Left ventricle myocardium superior (tissue), 1 donor: Measurements from ENCODE around the gene CHST15. TPM values are rescaled to one million over a fixed set of nuclear protein-coding genes. Genes with fewer than 3 reads are reported as not detected.

Source experiments
- ATAC-seq: fragments of 200-7000 bp; cut with Tn5 transposase; one replicate; pipeline ENCODE4 v1.9.1; 2020; ENCODE audit warnings: mild to moderate bottlenecking, moderate library complexity
- DNase-seq: peaks from one replicate; pipeline ENCODE4 v3.0.0-alpha.2; 2020
- intact Hi-C: fragments of 100-400 bp; cut with micrococcal nuclease; formaldehyde crosslinking; loops from one replicate; pipeline ENCODE4 v1.11.0; 2022
- total RNA-seq: library from RNA; stranded (reverse); fragmentation: NEBNext Ultra II Directional; extraction: Animal tissue kit (Norgen Biotek cat#: 25700); gene quantifications from one replicate; pipeline ENCODE4 v1.2.1, GENCODE V29; 2021
- donor health status: DM: no; HTN: yes; CAD: no; lungs with severe emphysema.

Gene CHST15
- total RNA-seq, 1 donor from 2014 or later, result 4.0 TPM

DNA sequence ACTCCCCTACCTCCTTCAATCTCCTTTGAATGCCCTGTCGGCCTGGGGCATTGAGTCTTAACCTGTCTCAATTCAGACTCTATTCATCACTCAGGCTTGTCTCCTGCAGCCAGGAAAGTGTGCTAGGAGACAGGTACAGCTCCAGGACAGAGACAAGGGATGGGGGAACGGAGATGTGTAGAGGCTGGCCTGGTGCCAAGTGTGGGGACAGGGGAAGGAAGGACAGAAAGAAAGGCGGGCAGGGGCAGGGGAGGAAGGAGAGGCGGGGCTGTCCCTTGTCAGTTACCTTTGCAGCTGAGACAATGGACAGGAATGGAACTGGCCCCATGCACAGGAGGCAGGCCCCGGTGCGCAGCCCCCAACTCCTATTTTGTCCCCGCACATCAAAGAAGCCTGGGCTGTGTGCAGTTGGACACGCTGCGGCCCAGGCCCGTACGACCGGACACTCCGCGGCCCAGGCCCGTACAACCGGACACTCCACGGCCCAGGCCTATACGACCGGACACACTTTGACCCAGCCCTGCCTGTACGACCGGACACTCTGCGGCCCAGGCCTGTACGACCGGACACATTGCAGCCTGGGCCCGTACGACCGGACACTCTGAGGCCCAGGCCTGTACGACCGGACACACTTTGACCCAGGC is 36.9 kb downstream of the CHST15 start:
- intact Hi-C loops, result no loop called here
- DNase-seq, result no peak
- ATAC-seq, result no peak

DNA sequence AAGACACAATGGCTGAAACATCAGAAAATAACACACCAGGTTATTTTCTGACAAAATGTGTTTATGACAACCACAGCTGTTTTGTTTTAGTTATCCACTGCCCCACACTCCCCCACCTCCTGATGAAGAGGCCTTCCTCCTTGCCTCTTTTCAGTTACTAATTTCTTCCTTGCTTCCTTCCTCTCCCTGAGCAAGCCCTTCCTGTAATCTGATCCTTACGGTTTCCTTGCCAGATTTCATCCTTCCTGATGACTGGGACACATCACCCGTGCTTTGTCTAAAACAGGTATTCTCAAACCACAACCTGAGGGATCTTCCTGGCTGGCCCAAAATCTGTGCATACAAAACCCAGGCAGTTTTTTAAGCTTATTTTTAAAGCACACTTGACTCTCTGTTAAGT is 39.4 kb downstream of the CHST15 start:
- ATAC-seq (no peak), DNase-seq (no peak)
- intact Hi-C loops, result no loop called here

DNA sequence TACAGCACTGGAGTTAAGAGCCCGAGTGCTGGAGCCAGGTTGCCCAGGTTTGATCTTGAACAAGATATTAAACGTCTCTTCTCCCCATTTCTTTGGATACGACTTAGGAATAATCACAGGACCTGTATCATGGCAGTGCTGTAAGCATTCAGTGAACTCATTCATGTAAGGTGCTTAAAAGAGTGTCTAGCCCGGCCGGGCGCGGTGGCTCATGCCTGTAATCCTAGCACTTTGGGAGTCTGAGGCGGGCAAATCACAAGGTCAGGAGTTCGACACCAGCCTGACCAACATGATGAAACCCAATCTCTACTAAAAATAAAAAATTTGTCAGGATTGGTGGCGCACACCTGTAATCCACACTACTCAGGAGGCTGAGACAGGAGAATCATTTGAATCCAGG is 40.8 kb downstream of the CHST15 start:
- DNase-seq (no peak), ATAC-seq (no peak)
- intact Hi-C loops, result no loop called here

DNA sequence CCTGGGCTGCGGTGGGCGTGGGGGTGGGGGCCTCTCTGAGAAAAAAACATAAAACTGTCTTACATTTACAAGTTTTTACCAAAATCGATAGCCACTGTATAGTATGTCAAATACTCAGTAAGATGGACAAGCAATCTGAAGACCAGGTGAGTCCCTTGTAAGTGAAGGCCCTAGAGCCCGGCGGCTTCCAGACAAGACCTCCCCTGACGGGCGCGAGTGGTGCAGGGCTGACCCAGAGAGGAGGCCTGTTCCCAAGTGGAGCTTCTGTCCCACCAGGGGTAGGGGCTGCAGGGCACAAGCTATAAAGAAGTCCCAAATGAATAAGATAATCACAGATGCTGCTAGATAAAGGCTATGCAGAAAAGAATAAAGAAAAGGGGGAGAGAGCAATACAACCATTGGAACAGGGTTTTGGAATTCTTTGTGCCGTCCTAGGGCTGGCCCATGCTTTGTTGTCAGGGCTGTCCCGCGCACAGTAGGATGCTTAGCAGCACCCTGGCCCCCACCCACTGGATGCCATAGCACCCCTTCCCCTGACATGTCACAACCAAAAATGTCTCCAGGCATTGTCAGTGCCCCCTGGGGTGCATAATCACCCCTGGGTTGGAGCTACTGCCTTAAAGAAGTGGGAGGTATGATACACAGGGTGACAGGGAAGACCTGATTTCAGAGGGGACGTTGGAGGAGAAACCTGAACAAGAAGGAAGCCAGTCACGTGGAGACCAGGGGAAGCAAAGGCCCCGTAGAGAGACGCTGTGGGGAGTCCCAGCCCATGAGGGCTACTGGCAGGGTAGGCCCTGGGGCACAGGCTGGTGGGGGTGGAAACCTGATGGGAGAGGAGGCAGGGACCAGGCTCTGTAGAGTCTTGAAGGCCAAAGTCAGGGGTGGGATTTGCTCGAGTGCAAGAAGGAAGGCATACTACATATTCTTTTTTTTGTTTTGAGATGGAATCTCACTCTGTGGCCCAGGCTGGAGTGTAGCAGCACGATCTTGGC is 43.1 kb downstream of the CHST15 start:
- intact Hi-C loops, result no loop called here
- DNase-seq (no peak), ATAC-seq (no peak)

DNA sequence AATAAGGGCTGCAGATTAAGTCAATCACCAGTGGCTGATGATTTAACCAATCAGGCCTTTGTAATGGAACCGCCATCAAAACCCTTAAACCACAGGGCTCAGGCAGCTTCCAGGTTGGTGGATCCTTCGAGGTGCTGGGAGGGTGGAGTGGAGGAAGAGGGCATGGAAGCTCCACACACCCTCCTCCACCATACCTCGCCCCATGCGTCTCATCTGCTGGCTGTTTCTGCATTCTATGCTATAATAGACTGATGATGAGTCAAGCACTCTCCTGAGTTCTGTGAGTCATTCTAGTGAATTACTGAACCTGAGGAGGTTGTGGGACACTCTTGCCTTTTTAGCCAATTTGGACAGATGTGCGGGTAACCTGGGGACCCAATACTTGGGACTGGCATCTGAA is 43.9 kb downstream of the CHST15 start:
- ATAC-seq, result no peak
- intact Hi-C loops, result no loop called here
- no peak for DNase-seq

DNA sequence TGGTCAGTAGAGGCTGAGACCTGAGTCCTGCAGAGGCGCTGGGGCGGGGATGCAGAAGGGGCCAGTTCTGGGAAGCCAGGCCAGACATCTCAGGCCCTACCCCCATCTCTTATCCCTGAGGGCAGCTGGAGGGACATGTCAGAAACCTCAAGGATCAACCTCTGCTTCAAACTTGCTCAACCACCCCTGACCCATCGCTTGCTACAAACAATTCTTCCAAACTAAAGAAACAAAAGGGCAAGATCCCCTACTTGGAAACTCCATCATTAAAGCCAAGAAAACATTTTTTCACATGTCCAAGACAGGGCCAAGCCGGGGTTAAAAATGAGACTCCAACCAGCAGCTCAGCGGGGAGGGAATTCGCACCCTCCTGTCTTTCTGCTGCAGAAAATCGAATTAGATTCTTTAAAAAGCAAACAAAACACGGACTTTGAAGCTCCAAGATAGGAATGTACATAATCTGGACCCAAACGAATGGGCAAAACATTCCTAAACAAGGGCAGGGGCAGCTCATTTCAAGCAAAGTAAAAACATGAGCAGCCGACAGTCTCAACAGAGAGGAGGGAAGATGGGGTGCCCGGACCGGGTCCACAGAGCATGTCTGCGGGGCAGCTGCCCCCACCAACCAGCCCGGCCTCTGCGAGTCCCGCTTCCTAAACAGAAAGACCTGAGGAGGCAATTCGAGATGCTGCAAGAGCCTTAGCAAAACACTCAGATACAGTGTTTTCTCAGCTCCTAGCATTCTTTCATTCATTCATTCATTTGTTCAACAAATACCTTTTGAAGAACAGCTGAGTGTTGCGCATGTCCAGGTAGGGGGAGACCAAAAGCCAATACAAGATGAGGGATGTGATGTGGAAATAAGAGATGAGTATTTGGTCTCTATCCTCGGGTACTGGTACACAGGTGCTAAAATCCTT is 44.8 kb downstream of the CHST15 start:
- ATAC-seq (no peak), DNase-seq (no peak)
- intact Hi-C loops, result no loop called here

DNA sequence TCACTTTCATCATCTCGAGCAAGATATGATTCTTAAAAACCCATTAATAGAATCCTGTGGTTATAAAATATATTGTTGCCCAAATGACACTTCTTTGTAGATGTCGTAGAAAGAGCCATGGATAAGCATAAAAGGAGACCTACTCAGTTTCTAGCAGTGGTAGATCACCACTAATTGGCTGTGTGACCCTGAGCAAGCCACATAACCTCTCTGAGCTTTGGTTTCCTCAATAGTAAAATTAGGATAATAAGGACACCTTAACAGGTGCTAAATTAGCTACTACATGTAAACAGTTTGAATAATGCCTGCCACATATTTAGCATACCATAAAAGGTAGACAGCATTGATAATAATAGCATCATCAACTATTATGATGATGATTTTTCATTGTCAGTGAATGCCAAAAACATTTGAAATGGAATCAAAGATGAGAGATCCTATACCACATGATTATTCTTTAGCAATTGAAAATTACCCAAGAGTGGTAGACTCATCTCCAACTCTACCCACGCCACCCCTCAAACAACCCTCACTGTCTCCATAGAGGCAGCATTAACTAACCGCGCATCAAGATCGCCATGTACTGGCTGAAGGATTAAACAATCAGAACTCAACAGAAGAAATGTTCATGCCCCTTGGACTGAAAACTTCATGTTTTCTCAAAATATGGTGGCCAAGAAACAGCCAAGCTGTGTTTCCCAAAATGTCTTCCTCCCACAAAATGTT is 45.8 kb downstream of the CHST15 start:
- intact Hi-C loops, result no loop called here
- DNase-seq (no peak), ATAC-seq (no peak)

DNA sequence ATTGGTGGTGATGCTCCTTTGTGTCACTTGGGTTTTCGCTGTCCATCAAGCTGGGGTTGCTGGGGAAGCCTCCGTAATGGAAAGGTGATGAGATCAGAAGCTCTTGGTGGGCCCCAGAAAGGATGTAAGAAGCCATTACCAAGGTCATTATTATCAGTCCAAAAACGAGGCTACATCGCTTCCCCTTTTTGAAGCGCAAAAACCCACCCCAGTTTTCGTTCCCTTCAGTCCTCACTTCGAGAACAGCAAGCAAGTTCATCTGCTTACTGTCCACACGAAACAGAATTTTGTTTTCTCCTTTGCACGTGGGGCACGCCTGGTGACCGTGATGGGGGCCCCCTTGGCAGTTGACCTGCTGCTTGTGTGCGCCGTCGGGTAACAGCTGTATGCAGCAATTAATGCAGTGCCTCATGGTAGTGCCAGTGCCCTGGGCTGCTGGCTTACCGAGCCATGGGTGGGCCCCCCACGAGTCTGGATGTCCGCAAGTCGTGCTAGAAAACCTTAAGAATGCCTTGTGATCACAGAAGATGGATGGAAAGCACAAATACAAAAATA is 47.5 kb downstream of the CHST15 start:
- ATAC-seq (no peak), DNase-seq (no peak)
- intact Hi-C loops, result no loop called here

DNA sequence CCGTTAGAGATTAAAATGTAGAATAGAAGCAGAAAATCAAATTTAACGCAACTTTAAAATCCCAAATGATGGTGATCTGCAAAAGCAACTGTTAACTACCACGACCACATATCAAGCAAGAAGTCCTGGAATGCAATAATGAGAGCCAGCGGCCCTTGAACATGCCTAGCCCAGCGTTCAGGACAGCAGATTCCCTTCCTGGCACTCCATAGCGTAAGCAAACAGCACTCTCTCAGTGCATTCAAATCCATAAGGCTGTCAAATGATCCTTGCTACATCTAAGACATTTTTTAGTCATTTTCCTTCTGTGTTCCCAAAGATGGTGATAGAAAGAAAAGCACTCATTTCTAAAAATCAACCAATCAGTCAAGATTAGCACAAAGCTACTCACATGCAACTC is 48.1 kb downstream of the CHST15 start:
- no peak for ATAC-seq
- intact Hi-C loops, result no loop called here

DNA sequence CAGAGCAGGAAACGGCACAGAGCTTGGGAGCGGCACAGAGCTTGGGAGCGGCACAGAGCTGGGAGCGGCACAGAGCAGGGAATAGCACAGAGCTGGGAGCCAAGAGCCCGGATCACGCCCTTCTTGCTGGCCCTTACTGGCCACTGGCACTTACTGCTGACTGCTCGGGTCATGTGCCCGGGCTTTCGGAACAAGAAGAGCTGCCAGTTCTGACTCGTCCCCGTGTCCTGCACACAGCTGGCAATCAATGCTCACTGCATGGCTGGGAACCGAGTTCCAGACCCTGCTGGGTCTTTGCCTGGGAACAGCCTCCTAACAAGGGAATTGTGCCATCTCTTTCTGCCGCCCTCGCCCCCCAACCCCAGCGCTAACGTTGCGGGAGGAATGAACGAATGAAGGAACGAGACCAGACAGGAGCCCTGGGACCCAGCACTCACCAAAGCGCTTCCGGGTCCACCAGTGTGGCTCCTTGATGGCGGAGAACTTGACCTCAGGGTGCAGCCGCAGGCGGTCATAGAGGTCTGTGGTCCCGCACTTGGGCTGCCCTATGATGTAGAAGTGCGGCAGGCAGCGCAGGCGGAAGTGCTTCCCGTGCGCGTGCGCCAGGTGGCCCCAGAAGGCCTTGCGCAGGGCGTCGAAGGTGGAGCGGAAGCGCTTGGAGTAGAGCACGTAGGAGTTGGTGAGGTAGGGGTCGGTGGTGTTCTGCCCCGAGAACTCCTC is 49.1 kb downstream of the CHST15 start:
- intact Hi-C loops, result no loop called here
- ATAC-seq, result no peak
- DNase-seq, result no peak

More for the DNA sequence above, 48.1 kb downstream of the CHST15 start:
- DNase-seq, result no peak

DNA sequence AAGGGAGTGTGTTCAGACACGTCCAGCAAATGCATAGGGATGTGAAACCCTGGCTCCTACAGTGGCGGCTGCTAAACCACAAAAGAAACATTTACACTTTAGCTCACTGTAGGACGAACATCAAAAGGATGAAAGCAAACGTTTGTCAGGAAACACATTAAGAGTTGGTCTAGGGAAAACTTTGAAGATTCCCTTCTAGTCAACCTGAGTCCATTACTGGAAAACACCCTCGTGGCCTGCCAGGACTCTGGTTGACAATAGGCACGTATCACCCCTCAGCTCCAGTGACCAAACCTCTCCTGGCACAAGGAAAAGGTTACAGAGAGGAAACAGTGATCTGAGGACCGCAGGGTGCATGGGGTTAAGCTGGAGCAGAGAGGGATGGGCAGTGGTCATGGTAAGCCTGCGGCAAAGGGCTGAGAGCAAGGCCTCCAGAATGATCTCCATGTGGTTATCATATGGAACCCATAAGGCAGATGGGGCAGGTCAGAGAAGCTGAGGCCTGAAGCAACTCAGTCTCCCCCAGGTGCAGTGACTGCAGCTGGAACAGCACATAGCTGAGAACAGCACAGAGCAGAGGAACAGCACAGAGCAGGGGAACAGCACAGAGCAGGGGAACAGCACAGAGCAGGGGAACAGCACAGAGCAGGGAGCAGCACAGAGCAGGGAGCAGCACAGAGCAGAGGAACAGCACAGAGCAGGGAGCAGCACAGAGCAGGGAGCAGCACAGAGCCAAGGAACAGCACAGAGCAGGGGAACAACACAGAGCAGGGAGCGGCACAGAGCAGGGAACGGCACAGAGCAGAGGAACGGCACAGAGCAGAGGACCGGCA is 49.9 kb downstream of the CHST15 start:
- DNase-seq (no peak), ATAC-seq (no peak)

DNA sequence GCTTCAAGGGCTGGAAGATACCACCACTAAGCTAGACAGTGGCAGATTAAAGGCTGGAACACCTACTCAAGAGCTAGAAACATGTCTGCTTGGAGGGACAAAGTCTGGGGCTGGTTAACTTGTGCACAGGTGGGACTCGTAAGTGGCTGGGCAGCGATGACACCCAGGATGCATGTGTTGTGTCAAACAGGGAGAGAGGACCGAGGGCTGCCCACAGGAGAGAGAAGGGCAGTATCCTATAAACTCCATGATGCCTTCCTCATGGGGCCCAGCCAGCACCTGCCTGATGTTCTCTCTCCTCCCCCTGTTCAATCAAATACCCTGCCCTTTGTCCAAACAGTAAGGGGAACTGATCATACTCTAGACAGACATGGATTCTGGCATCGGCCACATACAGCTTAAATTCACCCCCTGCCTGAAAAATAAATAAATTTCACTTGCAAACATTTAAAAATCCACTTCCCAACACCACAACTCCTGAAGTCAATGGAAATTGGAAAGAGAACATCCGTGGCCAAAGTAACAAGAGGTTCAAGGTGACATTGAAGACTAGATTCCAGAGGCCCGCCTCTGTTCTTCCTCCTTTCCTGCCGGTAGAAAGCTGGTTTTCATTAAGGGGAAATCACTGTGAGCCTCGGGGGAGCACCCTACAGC is 50.6 kb downstream of the CHST15 start:
- ATAC-seq (no peak), DNase-seq (no peak)
- intact Hi-C loops, result no loop called here

More for the DNA sequence above, 49.9 kb downstream of the CHST15 start:
- intact Hi-C loops, result no loop called here

DNA sequence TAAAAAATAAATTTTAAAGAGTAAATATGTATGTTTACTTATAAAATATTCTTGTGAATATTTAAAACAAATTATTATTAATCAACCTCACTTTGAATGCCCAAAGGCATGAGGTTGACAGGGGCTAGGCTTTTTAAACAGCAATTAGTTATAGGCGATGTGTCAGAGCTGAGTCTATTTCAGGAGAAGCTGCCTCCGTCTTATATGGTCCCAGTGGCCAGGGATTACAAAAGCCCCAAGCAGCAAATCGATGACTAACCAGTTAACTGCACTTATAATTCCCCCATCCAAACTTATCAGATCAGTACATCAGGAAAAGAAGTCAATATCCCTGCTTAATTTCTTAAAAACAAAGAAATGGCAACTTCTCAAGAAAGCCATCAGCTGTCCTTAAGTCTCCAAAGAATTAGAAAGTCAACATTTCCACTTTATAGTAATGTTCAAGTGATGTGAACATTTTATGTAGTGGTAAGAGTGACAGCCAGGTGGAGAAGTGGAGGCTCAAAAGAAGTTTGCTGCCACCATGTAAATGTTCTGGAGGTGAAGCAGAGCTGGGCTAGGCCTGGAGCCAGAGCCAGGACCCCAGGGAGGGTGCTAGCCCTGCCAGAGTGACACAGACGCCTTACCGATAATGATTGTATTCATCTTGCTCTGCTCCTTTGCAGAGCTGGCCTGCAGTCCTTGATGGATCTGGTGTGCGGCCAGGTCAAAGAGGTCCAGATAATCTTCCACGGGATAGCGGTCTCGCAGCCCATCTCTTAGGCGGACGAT is 51.5 kb downstream of the CHST15 start:
- intact Hi-C loops, result no loop called here
- DNase-seq (no peak), ATAC-seq (no peak)

DNA sequence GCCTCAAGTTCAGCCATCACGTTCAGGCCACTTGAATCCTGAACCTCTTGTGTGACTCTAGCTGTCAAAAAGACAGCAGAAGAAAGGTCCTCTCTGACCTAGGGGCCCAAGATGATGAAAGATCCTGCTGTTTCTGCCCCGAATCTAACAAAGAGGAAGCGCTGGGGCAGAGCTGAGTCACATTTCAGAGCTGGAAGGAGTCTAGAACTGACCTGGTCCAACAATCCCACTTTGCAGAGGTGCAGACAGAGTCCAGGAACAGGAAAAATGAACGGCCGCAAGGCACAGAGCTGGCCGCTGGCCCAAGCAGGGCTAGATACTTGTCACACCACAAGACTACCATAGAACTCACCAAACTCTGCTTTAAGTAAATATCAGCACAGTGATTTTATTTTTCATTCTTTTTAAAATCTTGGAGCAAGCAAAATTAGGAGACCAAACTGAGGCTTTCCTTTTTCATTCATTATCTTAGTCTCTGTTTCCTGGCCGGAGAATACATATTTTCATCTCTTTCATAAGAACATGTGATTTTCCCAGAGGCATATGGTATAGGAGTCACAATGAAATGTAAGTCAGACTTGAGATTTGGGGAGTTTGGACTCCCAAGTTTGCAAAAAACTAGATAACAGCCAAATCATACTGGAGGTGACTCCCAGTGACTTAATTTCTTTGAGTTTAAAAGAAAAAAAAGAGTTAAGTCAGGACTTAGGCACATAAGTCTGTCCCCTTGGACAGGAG is 52.8 kb downstream of the CHST15 start:
- DNase-seq, result no peak
- intact Hi-C loops, result no loop called here
- ATAC-seq, result no peak

DNA sequence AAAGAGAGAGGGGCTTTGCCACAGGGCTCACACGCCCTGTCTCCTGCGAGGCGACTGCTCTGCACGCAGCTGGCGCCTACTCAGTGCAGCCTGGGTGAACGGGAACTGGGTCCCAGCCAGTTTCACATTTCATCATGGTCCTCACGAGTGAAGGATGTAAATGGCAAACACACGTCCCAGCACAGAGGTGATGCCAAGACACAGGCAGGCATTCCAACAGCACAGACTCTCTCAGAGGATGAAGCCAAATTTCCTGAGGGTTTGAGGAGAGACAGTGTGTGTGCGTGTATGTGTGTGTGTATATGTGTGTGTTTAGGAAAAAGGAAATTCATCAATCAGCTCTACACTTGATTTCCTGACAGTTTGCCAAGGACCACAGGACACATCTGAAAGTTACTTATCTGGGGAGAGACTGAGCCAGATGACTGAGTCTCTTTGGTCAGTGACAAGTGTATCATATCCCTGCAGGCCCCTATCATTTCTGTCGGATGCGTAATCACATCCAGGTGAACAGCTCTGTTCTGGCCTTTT is 53.9 kb downstream of the CHST15 start:
- DNase-seq (no peak), ATAC-seq (peak; percentile 20)
- intact Hi-C loops, result no loop called here
